WTC11 (cell line): ENCODE measurements around the gene EIF4H.

ENCODE experiments used
- CREB1 ChIP-seq: sonication (generic); formaldehyde crosslinking; IDR thresholded peaks from 2 replicates; pipeline ENCODE4 v1.8.0; 2023; ENCODE audit warnings: mild to moderate bottlenecking, missing genetic modification reagents
- MXD4 ChIP-seq: fragments of 250-450 bp; sonication (Bioruptor Pico); IDR thresholded peaks from 2 replicates; pipeline ENCODE4 v1.8.0; 2021; ENCODE audit warnings: mild to moderate bottlenecking, moderate library complexity, borderline replicate concordance
- NFE2L1 ChIP-seq: sonication (generic); formaldehyde crosslinking; IDR thresholded peaks from 2 replicates; pipeline ENCODE4 v1.8.1; 2023; ENCODE audit warnings: missing genetic modification reagents
- NR2C2 ChIP-seq: sonication (generic); formaldehyde crosslinking; IDR thresholded peaks from 2 replicates; pipeline ENCODE4 v1.8.0; 2022; ENCODE audit warnings: mild to moderate bottlenecking, missing genetic modification reagents
- NR3C1 ChIP-seq: sonication (generic); formaldehyde crosslinking; conservative IDR thresholded peaks from 2 replicates; pipeline ENCODE4 v1.8.1; 2023; ENCODE audit warnings: low read depth, mild to moderate bottlenecking, missing genetic modification reagents
- SP1 ChIP-seq: sonication (generic); formaldehyde crosslinking; conservative IDR thresholded peaks from 2 replicates; pipeline ENCODE4 v1.8.1; 2022; ENCODE audit warnings: missing genetic modification reagents
- TF ChIP-seq, protein P1 (sequence below): sonication (generic); formaldehyde crosslinking; IDR thresholded peaks from 2 replicates; pipeline ENCODE4 v1.8.1; 2022; ENCODE audit warnings: low read depth, mild to moderate bottlenecking, moderate library complexity, missing genetic modification reagents, borderline replicate concordance
- TF ChIP-seq, protein P2 (sequence below): fragments of 200-600 bp; IDR thresholded peaks from 2 replicates; pipeline ENCODE4 v1.8.0; 2022; ENCODE audit warnings: antibody characterized with exemption
- TF ChIP-seq, protein P3 (sequence below): sonication (generic); formaldehyde crosslinking; IDR thresholded peaks from 2 replicates; pipeline ENCODE4 v1.8.1; 2022; ENCODE audit warnings: mild to moderate bottlenecking, missing genetic modification reagents, moderate library complexity, borderline replicate concordance
- TF ChIP-seq, protein P4 (sequence below): sonication (generic); formaldehyde crosslinking; IDR thresholded peaks from 2 replicates; pipeline ENCODE4 v1.8.0; 2022; ENCODE audit warnings: mild to moderate bottlenecking, missing genetic modification reagents
- TF ChIP-seq, protein P5 (sequence below): fragments of 250-450 bp; sonication (Bioruptor Pico); IDR thresholded peaks from 2 replicates; pipeline ENCODE4 v1.9.0; 2021; ENCODE audit warnings: moderate library complexity, mild to moderate bottlenecking, inconsistent platforms, borderline replicate concordance

DNA sequence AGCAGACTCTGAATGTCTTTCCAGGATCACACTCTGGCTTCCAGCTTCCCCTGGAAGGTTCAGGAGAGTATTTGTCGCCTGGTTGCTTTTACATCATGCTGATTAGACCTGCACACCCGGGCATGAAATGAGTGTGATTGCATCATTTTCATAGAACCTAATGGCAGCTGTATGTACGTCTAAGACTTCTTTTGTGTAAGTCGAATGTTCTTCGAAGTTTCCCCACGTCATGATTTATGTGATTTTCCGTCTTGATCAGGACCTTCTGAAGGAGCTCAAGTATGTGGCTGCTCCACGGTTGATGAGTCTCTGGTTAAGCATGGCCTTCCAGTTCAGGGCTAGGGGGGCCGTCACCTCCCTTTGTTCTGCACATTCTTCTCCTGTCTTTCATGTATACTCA lies 4.5 kb downstream of the EIF4H start:
- TF ChIP-seq, protein P1, sequence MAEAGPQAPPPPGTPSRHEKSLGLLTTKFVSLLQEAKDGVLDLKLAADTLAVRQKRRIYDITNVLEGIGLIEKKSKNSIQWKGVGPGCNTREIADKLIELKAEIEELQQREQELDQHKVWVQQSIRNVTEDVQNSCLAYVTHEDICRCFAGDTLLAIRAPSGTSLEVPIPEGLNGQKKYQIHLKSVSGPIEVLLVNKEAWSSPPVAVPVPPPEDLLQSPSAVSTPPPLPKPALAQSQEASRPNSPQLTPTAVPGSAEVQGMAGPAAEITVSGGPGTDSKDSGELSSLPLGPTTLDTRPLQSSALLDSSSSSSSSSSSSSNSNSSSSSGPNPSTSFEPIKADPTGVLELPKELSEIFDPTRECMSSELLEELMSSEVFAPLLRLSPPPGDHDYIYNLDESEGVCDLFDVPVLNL (CRISPR knock-in tag) = no peak
- TF ChIP-seq MXD4 (CRISPR knock-in tag) (no peak), NFE2L1 (CRISPR knock-in tag) (no peak), CREB1 (CRISPR knock-in tag) (no peak), NR3C1 (no peak), NR2C2 (CRISPR knock-in tag) (no peak), SP1 (CRISPR knock-in tag) (no peak)
- TF ChIP-seq, protein P2, sequence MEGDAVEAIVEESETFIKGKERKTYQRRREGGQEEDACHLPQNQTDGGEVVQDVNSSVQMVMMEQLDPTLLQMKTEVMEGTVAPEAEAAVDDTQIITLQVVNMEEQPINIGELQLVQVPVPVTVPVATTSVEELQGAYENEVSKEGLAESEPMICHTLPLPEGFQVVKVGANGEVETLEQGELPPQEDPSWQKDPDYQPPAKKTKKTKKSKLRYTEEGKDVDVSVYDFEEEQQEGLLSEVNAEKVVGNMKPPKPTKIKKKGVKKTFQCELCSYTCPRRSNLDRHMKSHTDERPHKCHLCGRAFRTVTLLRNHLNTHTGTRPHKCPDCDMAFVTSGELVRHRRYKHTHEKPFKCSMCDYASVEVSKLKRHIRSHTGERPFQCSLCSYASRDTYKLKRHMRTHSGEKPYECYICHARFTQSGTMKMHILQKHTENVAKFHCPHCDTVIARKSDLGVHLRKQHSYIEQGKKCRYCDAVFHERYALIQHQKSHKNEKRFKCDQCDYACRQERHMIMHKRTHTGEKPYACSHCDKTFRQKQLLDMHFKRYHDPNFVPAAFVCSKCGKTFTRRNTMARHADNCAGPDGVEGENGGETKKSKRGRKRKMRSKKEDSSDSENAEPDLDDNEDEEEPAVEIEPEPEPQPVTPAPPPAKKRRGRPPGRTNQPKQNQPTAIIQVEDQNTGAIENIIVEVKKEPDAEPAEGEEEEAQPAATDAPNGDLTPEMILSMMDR = no peak
- TF ChIP-seq, protein P3, sequence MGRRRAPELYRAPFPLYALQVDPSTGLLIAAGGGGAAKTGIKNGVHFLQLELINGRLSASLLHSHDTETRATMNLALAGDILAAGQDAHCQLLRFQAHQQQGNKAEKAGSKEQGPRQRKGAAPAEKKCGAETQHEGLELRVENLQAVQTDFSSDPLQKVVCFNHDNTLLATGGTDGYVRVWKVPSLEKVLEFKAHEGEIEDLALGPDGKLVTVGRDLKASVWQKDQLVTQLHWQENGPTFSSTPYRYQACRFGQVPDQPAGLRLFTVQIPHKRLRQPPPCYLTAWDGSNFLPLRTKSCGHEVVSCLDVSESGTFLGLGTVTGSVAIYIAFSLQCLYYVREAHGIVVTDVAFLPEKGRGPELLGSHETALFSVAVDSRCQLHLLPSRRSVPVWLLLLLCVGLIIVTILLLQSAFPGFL (CRISPR knock-in tag) = no peak
- TF ChIP-seq, protein P4, sequence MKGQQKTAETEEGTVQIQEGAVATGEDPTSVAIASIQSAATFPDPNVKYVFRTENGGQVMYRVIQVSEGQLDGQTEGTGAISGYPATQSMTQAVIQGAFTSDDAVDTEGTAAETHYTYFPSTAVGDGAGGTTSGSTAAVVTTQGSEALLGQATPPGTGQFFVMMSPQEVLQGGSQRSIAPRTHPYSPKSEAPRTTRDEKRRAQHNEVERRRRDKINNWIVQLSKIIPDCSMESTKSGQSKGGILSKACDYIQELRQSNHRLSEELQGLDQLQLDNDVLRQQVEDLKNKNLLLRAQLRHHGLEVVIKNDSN (CRISPR knock-in tag) = no peak
- TF ChIP-seq, protein P5, sequence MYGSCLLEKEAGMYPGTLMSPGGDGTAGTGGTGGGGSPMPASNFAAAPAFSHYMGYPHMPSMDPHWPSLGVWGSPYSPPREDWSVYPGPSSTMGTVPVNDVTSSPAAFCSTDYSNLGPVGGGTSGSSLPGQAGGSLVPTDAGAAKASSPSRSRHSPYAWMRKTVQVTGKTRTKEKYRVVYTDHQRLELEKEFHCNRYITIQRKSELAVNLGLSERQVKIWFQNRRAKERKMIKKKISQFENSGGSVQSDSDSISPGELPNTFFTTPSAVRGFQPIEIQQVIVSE (CRISPR knock-in tag) = no peak
